ENCODE results near the gene RAB7B. TPM values are rescaled to one million over a fixed set of nuclear protein-coding genes. Genes with fewer than 3 reads are reported as not detected.

Gene RAB7B
- total RNA-seq, 1 experiment from 2014 or later, result not detected

- ChIA-PET CTCF (interaction anchor here (0.7 to 1.8 kb wide), 3 partner anchors 11 to 65 kb away, joined by 3 to 8 read pairs (median 3); no protein-coding TSS in a partner anchor), POLR2A (no interaction called here)
- H3K9me3 Mint-ChIP-seq, result no peaks in the 10 kb centered on the region
- H3K36me3 Mint-ChIP-seq, result no peaks in the 10 kb centered on the region
- TF ChIP-seq GABPB1 (CRISPR knock-in tag; IDR thresholded peaks at IDR 0.05) (no peak), GTF2I (CRISPR knock-in tag; conservative IDR thresholded peaks at IDR 0.05) (no peak)
- ATAC-seq (peak; percentile 97), DNase-seq (ENCODE audit: low spot score) (peak; percentile 42)
- no peak overlapping the region for H3K27ac Mint-ChIP-seq
- no peaks in the 10 kb centered on the region for H3K27me3 Mint-ChIP-seq (ENCODE audit: low read depth)
- H3K4me3 Mint-ChIP-seq, result no peak overlapping the region
- peaks cover 27% of the 10 kb centered on the region for H3K4me1 Mint-ChIP-seq
Observed at GRCh38 chr1:206041640-206042039, 38.4 kb upstream of the RAB7B start.

GRCh38 chr1:206040328-206040727 lies 37.1 kb upstream of the RAB7B start:
- ATAC-seq, result no peak
- no peak for TF ChIP-seq FOXP4 (CRISPR knock-in tag; IDR thresholded peaks at IDR 0.05)
- no peaks in the 10 kb centered on the region for H3K27me3 Mint-ChIP-seq (ENCODE audit: low read depth)

GRCh38 chr1:206039046-206039973 lies 36.1 kb upstream of the RAB7B start:
- CTCF ChIA-PET, result interaction anchor here (0.6 to 1.1 kb wide), 3 partner anchors 8 to 190 kb away, joined by 3 to 4 read pairs (median 3); partner anchors contain the start of gene PM20D1

More at GRCh38 chr1:206040328-206040727, 37.1 kb upstream of the RAB7B start:
- ChIA-PET CTCF (interaction anchor here (1.1 kb wide), 1 partner anchor 9 kb away, joined by 3 read pairs; no protein-coding TSS in a partner anchor), POLR2A (no interaction called here)
- H3K27ac Mint-ChIP-seq, result no peak overlapping the region; the same call in 1 of the 2 replicates
- peaks cover 25% of the 10 kb centered on the region for H3K4me1 Mint-ChIP-seq
- H3K9me3 Mint-ChIP-seq, result no peaks in the 10 kb centered on the region
- no peaks in the 10 kb centered on the region for H3K36me3 Mint-ChIP-seq
- H3K4me3 Mint-ChIP-seq, result no peak overlapping the region
- DNase-seq (ENCODE audit: low spot score), result no peak

More at GRCh38 chr1:206039046-206039973, 36.1 kb upstream of the RAB7B start:
- no peaks in the 10 kb centered on the region for H3K27me3 Mint-ChIP-seq (ENCODE audit: low read depth)
- no peak for DNase-seq (ENCODE audit: low spot score)
- no peaks in the 10 kb centered on the region for H3K36me3 Mint-ChIP-seq
- H3K27ac Mint-ChIP-seq, result no peak overlapping the region
- H3K4me1 Mint-ChIP-seq, result peaks cover 25% of the 10 kb centered on the region
- H3K9me3 Mint-ChIP-seq, result no peaks in the 10 kb centered on the region
- TF ChIP-seq NR2C2 (CRISPR knock-in tag; IDR thresholded peaks at IDR 0.05) (no peak), PRDM15 (CRISPR knock-in tag; IDR thresholded peaks at IDR 0.05) (no peak), ZNF281 (CRISPR knock-in tag; IDR thresholded peaks at IDR 0.05) (no peak), MAX (CRISPR knock-in tag; IDR thresholded peaks at IDR 0.05) (no peak), GABPB1 (CRISPR knock-in tag; IDR thresholded peaks at IDR 0.05) (no peak), ZNF263 (CRISPR knock-in tag; IDR thresholded peaks at IDR 0.05; ENCODE audit: low read depth) (no peak)
- ATAC-seq, result no peak
- POLR2A ChIA-PET, result no interaction called here
- H3K4me3 Mint-ChIP-seq, result no peak overlapping the region

Measured in WTC11 (cell line).